WERI-Rb-1 (cell line): ENCODE data around the gene STH.

Experiments
- DNase-seq: peaks from one replicate; pipeline ENCODE4 v3.0.0-alpha.2; 2020
- H3K27ac ChIP-seq: fragments of 250-450 bp; sonication (Bioruptor Pico); 2 replicates; pipeline ENCODE4 v1.5.1; 2020; ENCODE audit warnings: mild to moderate bottlenecking, moderate library complexity
- H3K27me3 ChIP-seq: fragments of 250-450 bp; sonication (Bioruptor Pico); 2 replicates; pipeline ENCODE4 v1.5.1; 2021; ENCODE audit warnings: mild to moderate bottlenecking, low read depth, moderate library complexity; ENCODE audit not compliant: insufficient read depth, severe bottlenecking
- H3K36me3 ChIP-seq: fragments of 250-450 bp; sonication (Bioruptor Pico); 2 replicates; pipeline ENCODE4 v1.5.1; 2020; ENCODE audit warnings: mild to moderate bottlenecking, moderate library complexity
- H3K4me3 ChIP-seq: 2 replicates; pipeline ENCODE4 v1.5.1; 2011; ENCODE audit warnings: low read depth, mild to moderate bottlenecking, control low read depth, low read length
- H3K9me3 ChIP-seq: fragments of 250-450 bp; sonication (Bioruptor Pico); 2 replicates; pipeline ENCODE4 v1.5.1; 2021; ENCODE audit warnings: mild to moderate bottlenecking, moderate library complexity; ENCODE audit not compliant: severe bottlenecking
- TF ChIP-seq, protein P1 (sequence below): IDR thresholded peaks from 2 replicates; pipeline ENCODE4 v1.5.1; 2011; ENCODE audit warnings: low read depth, mild to moderate bottlenecking, control low read depth, inconsistent platforms, low read length

STH gene

DNA sequence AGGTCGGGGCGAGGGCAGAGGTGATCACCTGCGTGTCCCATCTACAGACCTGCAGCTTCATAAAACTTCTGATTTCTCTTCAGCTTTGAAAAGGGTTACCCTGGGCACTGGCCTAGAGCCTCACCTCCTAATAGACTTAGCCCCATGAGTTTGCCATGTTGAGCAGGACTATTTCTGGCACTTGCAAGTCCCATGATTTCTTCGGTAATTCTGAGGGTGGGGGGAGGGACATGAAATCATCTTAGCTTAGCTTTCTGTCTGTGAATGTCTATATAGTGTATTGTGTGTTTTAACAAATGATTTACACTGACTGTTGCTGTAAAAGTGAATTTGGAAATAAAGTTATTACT lies 28.9 kb downstream of the STH start:
- TF ChIP-seq, protein P1, sequence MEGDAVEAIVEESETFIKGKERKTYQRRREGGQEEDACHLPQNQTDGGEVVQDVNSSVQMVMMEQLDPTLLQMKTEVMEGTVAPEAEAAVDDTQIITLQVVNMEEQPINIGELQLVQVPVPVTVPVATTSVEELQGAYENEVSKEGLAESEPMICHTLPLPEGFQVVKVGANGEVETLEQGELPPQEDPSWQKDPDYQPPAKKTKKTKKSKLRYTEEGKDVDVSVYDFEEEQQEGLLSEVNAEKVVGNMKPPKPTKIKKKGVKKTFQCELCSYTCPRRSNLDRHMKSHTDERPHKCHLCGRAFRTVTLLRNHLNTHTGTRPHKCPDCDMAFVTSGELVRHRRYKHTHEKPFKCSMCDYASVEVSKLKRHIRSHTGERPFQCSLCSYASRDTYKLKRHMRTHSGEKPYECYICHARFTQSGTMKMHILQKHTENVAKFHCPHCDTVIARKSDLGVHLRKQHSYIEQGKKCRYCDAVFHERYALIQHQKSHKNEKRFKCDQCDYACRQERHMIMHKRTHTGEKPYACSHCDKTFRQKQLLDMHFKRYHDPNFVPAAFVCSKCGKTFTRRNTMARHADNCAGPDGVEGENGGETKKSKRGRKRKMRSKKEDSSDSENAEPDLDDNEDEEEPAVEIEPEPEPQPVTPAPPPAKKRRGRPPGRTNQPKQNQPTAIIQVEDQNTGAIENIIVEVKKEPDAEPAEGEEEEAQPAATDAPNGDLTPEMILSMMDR, result no peak
- H3K4me3 ChIP-seq, result no peak overlapping the region
- no peak for DNase-seq
- no peak overlapping the region for H3K27ac ChIP-seq
- H3K36me3 ChIP-seq, result peaks cover 59% of the 10 kb centered on the region
- no peaks in the 10 kb centered on the region for H3K27me3 ChIP-seq
- H3K9me3 ChIP-seq, result no peaks in the 10 kb centered on the region

DNA sequence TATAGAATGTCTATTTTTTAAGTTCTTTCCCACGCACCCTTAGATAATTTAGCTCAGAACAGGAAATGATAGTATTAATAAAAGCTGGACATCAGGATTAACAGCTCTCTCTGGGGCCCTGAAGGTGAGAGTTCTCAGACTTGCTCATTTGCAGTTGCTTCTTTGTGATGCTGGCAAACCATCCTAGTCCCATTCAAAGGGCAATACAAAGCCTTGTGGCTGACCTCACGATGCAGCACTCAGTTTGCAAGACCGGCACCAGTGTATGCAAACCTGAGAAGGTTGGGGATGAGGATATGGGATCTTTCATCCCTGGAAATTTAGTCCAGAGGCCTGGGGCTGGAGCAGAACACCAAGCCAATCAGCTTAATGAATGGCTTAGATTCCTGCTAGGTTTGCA lies 29.3 kb downstream of the STH start:
- no peaks in the 10 kb centered on the region for H3K27me3 ChIP-seq
- peaks cover 64% of the 10 kb centered on the region for H3K36me3 ChIP-seq
- H3K4me3 ChIP-seq, result no peak overlapping the region
- no peaks in the 10 kb centered on the region for H3K9me3 ChIP-seq
- DNase-seq, result no peak
- no peak overlapping the region for H3K27ac ChIP-seq
- TF ChIP-seq, protein P1, result no peak

DNA sequence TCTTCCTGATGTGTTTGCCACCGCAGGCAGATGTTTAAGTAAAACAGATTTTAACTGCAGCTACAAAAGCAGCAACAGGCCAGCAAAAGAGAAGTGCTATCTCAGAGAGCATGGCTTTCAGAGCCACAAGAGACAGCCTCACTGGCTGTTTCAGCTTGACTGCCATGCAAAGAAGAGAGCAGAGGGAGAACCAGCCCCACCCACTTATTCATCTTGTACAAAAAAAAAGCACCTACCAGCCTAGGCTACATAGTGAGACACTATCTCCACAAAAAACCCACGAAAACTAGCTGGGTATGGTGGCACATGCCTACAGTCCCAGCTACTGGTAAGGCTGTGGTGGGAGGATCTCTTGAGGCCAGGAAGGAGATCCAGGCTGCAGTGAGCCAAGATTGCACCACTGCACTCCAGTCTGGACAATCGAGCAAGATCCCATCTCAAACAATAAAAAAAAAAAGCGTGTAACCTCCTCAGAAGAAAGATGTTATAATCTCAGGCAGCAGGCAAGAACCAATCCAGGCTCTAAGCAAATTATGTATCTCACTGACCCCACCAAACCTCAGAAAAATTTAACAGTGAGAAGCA lies 30.0 kb downstream of the STH start:
- TF ChIP-seq, protein P1, result no peak
- H3K9me3 ChIP-seq, result no peaks in the 10 kb centered on the region
- peaks cover 71% of the 10 kb centered on the region for H3K36me3 ChIP-seq
- H3K4me3 ChIP-seq, result no peak overlapping the region
- H3K27ac ChIP-seq, result no peak overlapping the region
- no peak for DNase-seq
- no peaks in the 10 kb centered on the region for H3K27me3 ChIP-seq

DNA sequence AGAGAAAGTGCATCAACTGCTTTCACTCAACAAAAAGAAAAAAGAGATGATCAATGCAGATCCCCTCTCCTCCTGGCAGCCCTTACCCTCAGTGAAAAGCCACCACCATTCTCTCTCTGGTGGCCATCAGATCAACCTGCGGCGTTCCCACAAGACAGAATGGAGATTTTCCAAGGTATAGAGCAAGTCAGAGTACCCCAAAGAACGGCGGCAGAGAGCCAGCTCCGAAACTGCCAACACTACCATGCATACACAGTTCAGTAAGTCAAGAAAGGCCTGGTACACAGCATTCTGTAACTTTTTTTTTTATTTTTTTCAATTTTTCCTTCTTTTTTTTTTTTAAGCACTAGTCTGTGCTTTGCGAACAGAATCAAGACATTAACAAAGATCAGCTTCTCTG lies 30.6 kb downstream of the STH start:
- Histone ChIP-seq H3K9me3 (no peaks in the 10 kb centered on the region), H3K27me3 (no peaks in the 10 kb centered on the region), H3K4me3 (no peak overlapping the region), H3K36me3 (peaks cover 76% of the 10 kb centered on the region), H3K27ac (no peak overlapping the region)
- TF ChIP-seq, protein P1, result no peak
- no peak for DNase-seq

DNA sequence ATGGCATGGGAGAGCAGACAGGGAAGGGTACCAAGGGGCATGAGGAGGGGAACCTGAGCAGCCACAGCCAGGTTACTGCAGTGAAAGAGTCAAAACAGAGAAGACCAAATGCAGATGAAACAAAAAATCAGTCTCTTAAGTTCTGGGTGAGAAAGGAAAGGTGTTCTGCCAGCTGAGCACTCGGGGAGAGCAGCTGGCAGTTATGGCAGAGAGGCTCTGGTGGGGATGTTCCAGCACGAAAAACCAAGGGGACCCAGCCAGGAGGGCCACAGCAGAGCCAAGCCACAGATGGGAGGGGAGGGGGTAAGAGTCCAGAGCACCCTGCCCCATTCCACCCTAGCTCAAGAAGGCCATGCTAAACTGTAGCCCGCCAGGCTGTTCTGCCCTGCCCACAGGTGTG lies 31.7 kb downstream of the STH start:
- peaks cover 83% of the 10 kb centered on the region for H3K36me3 ChIP-seq
- no peak overlapping the region for H3K27ac ChIP-seq
- no peak overlapping the region for H3K4me3 ChIP-seq
- no peaks in the 10 kb centered on the region for H3K9me3 ChIP-seq
- DNase-seq, result no peak
- no peaks in the 10 kb centered on the region for H3K27me3 ChIP-seq
- TF ChIP-seq, protein P1, result no peak

DNA sequence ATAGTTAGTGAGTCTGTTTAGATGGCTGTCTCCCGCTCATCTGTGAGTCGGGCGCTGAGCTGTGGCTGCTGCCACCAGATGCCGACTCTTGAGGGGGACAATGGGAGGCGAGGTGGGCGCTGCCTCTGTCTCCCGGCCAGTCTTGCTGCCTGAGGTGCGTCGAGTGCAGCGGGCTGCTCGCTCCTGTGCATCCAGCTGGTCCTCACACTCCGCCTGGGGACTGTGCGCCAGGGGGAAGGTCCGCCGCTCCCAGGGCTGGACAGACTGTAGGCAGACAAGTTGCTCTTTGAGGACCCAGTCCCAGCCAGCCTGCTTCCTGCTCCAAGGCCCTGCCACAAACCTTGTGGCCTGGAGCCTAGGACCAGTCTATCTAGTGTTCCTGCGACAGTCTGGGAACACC lies 32.4 kb downstream of the STH start:
- no peaks in the 10 kb centered on the region for H3K27me3 ChIP-seq
- no peak overlapping the region for H3K27ac ChIP-seq
- H3K4me3 ChIP-seq, result no peak overlapping the region
- peaks cover 86% of the 10 kb centered on the region for H3K36me3 ChIP-seq
- no peaks in the 10 kb centered on the region for H3K9me3 ChIP-seq
- DNase-seq, result no peak
- TF ChIP-seq, protein P1, result no peak
